Ishikawa (cell line): Measurements from ENCODE around the gene MAGI2.

ENCODE experiments used
- EP300 ChIP-seq: IDR thresholded peaks from 2 replicates; pipeline ENCODE4 v1.6.1; 2012; ENCODE audit warnings: borderline replicate concordance
- FOXM1 ChIP-seq: IDR thresholded peaks from 2 replicates; pipeline ENCODE4 v1.6.1; 2012; ENCODE audit warnings: low read depth, borderline replicate concordance
- RAD21 ChIP-seq: IDR thresholded peaks from 2 replicates; pipeline ENCODE4 v1.6.1; 2012; ENCODE audit warnings: low read depth
- TAF1 ChIP-seq: IDR thresholded peaks from 2 replicates; pipeline ENCODE4 v1.6.1; 2012; ENCODE audit warnings: low read depth, mild to moderate bottlenecking
- ZBTB7A ChIP-seq: IDR thresholded peaks from 2 replicates; pipeline ENCODE4 v1.6.1; 2012; ENCODE audit warnings: low read depth
- TF ChIP-seq, protein P1 (sequence below): IDR thresholded peaks from 2 replicates; pipeline ENCODE4 v1.6.1; 2012; ENCODE audit warnings: low read depth, mild to moderate bottlenecking
- TF ChIP-seq, protein P2 (sequence below): IDR thresholded peaks from 2 replicates; pipeline ENCODE4 v1.6.1; 2012

DNA sequence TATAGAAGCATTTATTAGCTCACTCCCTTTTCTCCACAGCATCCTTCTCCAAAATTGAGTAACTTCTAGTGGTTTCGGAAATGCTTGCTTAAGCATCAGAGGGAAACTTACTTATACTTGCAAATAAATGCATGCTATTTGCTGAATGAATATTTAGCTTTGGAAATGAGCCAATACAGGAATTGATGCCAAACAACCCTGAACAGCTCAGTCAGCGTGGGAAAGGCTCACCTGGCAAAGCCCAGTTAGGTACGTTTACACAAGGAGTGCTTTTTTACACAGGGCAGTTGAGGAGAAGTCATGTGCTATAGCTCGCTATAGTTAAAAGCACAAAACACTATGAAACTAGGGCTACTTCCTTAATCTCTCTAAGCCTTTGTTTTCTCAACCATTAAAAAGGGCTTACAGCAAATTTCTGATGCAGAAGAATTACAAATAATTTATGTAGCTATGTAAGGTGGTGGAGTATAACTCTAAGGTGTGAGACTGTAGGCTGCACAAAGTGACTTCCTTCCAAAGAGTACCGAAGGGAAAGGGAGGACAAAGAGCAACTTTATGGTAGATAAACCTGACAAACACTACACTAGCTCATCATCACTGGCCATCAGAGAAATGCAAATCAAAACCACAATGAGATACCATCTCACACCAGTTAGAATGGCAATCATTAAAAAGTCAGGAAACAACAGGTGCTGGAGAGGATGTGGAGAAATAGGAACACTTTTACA lies 1156.7 kb downstream of the MAGI2 start:
- TF ChIP-seq, protein P1, sequence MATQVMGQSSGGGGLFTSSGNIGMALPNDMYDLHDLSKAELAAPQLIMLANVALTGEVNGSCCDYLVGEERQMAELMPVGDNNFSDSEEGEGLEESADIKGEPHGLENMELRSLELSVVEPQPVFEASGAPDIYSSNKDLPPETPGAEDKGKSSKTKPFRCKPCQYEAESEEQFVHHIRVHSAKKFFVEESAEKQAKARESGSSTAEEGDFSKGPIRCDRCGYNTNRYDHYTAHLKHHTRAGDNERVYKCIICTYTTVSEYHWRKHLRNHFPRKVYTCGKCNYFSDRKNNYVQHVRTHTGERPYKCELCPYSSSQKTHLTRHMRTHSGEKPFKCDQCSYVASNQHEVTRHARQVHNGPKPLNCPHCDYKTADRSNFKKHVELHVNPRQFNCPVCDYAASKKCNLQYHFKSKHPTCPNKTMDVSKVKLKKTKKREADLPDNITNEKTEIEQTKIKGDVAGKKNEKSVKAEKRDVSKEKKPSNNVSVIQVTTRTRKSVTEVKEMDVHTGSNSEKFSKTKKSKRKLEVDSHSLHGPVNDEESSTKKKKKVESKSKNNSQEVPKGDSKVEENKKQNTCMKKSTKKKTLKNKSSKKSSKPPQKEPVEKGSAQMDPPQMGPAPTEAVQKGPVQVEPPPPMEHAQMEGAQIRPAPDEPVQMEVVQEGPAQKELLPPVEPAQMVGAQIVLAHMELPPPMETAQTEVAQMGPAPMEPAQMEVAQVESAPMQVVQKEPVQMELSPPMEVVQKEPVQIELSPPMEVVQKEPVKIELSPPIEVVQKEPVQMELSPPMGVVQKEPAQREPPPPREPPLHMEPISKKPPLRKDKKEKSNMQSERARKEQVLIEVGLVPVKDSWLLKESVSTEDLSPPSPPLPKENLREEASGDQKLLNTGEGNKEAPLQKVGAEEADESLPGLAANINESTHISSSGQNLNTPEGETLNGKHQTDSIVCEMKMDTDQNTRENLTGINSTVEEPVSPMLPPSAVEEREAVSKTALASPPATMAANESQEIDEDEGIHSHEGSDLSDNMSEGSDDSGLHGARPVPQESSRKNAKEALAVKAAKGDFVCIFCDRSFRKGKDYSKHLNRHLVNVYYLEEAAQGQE = no peak
- no peak for TF ChIP-seq TAF1
- no peak for TF ChIP-seq EP300
- TF ChIP-seq FOXM1 = no peak
- TF ChIP-seq ZBTB7A = no peak
- TF ChIP-seq RAD21 = no peak
- TF ChIP-seq, protein P2, sequence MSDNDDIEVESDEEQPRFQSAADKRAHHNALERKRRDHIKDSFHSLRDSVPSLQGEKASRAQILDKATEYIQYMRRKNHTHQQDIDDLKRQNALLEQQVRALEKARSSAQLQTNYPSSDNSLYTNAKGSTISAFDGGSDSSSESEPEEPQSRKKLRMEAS = no peak
